Panc1 (cell line): ENCODE measurements around the gene BCAN. TPM values are rescaled to one million over a fixed set of nuclear protein-coding genes. Genes with fewer than 3 reads are reported as not detected.
A peak's percentile ranks its signal among the peaks of the same experiment; 100 is the strongest.

ENCODE experiments used
- ATAC-seq: fragments of 200-7000 bp; cut with Tn5 transposase; 2 replicates; pipeline ENCODE4 v1.9.1; 2020; ENCODE audit warnings: mild to moderate bottlenecking, moderate library complexity
- BruUV-seq: library from RNA; stranded (reverse); fragments of 400-500 nt; replicated peaks from 2 replicates; lab custom pipeline; 2021; lab: Mats Ljungman, UMichigan
- CTCF ChIA-PET: fragments of 300-600 bp; sonication (Branson Sonifier 250); formaldehyde crosslinking; loops from one replicate; lab custom pipeline; 2022; ENCODE audit warnings: antibody characterized with exemption; lab: Charles Lee
- POLR2A ChIA-PET: fragments of 300-600 bp; sonication (Branson Sonifier 250); formaldehyde crosslinking; loops from one replicate; lab custom pipeline; 2022; ENCODE audit warnings: antibody characterized with exemption; lab: Charles Lee
- DNase-seq: peaks from one replicate; pipeline ENCODE4 v3.0.0-alpha.2; 2010; ENCODE audit warnings: low read depth, low spot score
- H3K27ac ChIP-seq: 2 replicates; pipeline ENCODE4 v1.5.1; 2011; ENCODE audit warnings: mild to moderate bottlenecking, low read length, inconsistent platforms
- H3K27me3 ChIP-seq: fragments of 200-500 bp; sonication (Bioruptor generic); 2 replicates; pipeline ENCODE4 v1.6.0; 2014; ENCODE audit warnings: low read length, inconsistent platforms; ENCODE audit not compliant: control insufficient read depth, insufficient read depth
- H3K36me3 ChIP-seq: fragments of 200-500 bp; sonication (Bioruptor generic); 2 replicates; pipeline ENCODE4 v1.5.1; 2014; ENCODE audit warnings: inconsistent platforms, mild to moderate bottlenecking, low read length, moderate library complexity; ENCODE audit not compliant: control insufficient read depth, insufficient read depth
- H3K4me1 ChIP-seq: 2 replicates; pipeline ENCODE4 v1.5.1; 2011; ENCODE audit warnings: inconsistent platforms, mild to moderate bottlenecking, low read length, moderate library complexity; ENCODE audit not compliant: control insufficient read depth, insufficient read depth
- H3K4me3 ChIP-seq, 2 experiments: 2 replicates each; pipeline ENCODE4 v1.5.1; 2011 to 2012; ENCODE audit warnings: low read depth in 2 of 2, low read length in 2 of 2, mild to moderate bottlenecking in 2 of 2, inconsistent platforms in 1 of 2, moderate library complexity in 1 of 2
- H3K9me3 ChIP-seq: fragments of 200-500 bp; sonication (Bioruptor generic); 2 replicates; pipeline ENCODE4 v1.5.1; 2014; ENCODE audit warnings: low read depth, mild to moderate bottlenecking, inconsistent platforms, low read length, moderate library complexity; ENCODE audit not compliant: control insufficient read depth, insufficient read depth
- POLR2AphosphoS5 ChIP-seq: IDR thresholded peaks from 2 replicates; pipeline ENCODE4 v1.6.1; 2012; ENCODE audit warnings: mild to moderate bottlenecking, low read depth, low read length, moderate library complexity
- REST ChIP-seq, 2 experiments: IDR thresholded peaks; 2 replicates each; pipeline ENCODE4 v1.6.1; 2011 to 2012; ENCODE audit warnings: low read depth in 2 of 2, control low read depth in 1 of 2, low read length in 1 of 2, mild to moderate bottlenecking in 1 of 2, moderate library complexity in 1 of 2; ENCODE audit not compliant: insufficient read depth in 1 of 2
- SIN3A ChIP-seq: IDR thresholded peaks from 2 replicates; pipeline ENCODE4 v1.6.1; 2012; ENCODE audit warnings: low read depth, mild to moderate bottlenecking, low read length, moderate library complexity, borderline replicate concordance; ENCODE audit not compliant: insufficient read depth
- TCF7L2 ChIP-seq: IDR thresholded peaks from 2 replicates; pipeline ENCODE4 v1.6.1; 2011; ENCODE audit warnings: mild to moderate bottlenecking, low read depth, low read length, inconsistent platforms
- in situ Hi-C: cut with HindIII; loops from 2 replicates; pipeline ENCODE4 v1.10.0; 2016; ENCODE audit warnings: low sequenced_read_pairs, low pct_unique_long_range_greater_than_20kb
- intact Hi-C: fragments of 100-400 bp; cut with micrococcal nuclease; formaldehyde crosslinking; loops from one replicate; pipeline ENCODE4 v1.10.0; 2022; ENCODE audit not compliant: unreplicated experiment
- total RNA-seq: library from RNA; stranded (reverse); gene quantifications from one replicate; pipeline ENCODE4 v1.2.1, GENCODE V29; 2021; ENCODE audit not compliant: unreplicated experiment
- TF ChIP-seq, protein P1 (sequence below): fragments of 450-650 bp; IDR thresholded peaks from 2 replicates; pipeline ENCODE4 v1.5.1; 2017; ENCODE audit warnings: mild to moderate bottlenecking

The BCAN gene
- total RNA-seq, 1 experiment from 2014 or later, result 0.57 TPM

- in situ Hi-C loops (no loop called here), intact Hi-C loops (loop anchor here (10.0 kb wide), 1 partner anchor 168 kb away; the partner anchor contains the start of gene NTRK1)
- TF ChIP-seq TCF7L2 (no peak), POLR2AphosphoS5 (no peak), SIN3A (no peak), REST (IDR thresholded peaks at IDR 0.05; ENCODE audit: insufficient read depth in 1 of 2, low read depth in 2 of 2, low read length in 1 of 2) (no peak)
- TF ChIP-seq, protein P1, sequence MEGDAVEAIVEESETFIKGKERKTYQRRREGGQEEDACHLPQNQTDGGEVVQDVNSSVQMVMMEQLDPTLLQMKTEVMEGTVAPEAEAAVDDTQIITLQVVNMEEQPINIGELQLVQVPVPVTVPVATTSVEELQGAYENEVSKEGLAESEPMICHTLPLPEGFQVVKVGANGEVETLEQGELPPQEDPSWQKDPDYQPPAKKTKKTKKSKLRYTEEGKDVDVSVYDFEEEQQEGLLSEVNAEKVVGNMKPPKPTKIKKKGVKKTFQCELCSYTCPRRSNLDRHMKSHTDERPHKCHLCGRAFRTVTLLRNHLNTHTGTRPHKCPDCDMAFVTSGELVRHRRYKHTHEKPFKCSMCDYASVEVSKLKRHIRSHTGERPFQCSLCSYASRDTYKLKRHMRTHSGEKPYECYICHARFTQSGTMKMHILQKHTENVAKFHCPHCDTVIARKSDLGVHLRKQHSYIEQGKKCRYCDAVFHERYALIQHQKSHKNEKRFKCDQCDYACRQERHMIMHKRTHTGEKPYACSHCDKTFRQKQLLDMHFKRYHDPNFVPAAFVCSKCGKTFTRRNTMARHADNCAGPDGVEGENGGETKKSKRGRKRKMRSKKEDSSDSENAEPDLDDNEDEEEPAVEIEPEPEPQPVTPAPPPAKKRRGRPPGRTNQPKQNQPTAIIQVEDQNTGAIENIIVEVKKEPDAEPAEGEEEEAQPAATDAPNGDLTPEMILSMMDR, result no peak
- H3K36me3 ChIP-seq, result no peaks in the 10 kb centered on the region
- peak overlapping the region; percentile 90 for H3K27ac ChIP-seq
- peaks cover 84% of the 10 kb centered on the region for H3K4me1 ChIP-seq
- DNase-seq (no peak), ATAC-seq (peak; percentile 46)
- ChIA-PET CTCF (interaction anchor here (0.8 to 2.3 kb wide), 3 partner anchors 7 to 163 kb away, joined by 3 to 13 read pairs (median 3); no protein-coding TSS in a partner anchor), POLR2A (interaction anchor here (0.6 kb wide), 1 partner anchor 30 kb away, joined by 3 read pairs; no protein-coding TSS in a partner anchor)
- BruUV-seq, result no TSS peak
- H3K27me3 ChIP-seq, result no peaks in the 10 kb centered on the region
- H3K4me3 ChIP-seq, result no peak overlapping the region; a peak in 1 of 4 replicates
- no peaks in the 10 kb centered on the region for H3K9me3 ChIP-seq
Measured at GRCh38 chr1:156696755-156697154, 54.8 kb downstream of the BCAN start.

DNA sequence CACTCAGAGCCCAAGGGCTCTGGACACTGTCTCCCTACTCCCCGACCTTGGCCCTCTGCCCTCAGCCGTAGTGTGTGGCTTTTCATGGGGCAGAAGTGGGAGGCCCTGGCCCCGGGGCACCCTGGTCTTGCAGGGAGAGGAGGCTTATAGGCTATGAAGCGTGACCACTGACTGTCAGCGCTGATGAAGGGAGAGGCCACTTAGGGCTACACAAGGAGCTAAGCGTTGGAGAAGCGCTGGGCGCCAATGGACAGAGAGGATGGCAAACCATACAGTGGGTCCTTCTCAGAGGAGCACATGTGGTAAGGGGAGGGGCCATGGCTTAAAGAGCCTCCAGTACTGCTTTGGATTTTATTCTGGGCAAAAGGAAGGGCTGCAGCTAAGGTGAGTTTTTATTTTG lies 55.6 kb downstream of the BCAN start:
- POLR2A ChIA-PET, result interaction anchor here (0.6 kb wide), 1 partner anchor 29 kb away, joined by 3 read pairs; no protein-coding TSS in a partner anchor
- Histone ChIP-seq H3K4me3 (peak overlapping the region in 1 of 2 experiments; percentile 28; a peak in 2 of 4 replicates), H3K9me3 (no peaks in the 10 kb centered on the region), H3K27ac (peak overlapping the region; percentile 90), H3K27me3 (no peaks in the 10 kb centered on the region), H3K36me3 (no peaks in the 10 kb centered on the region), H3K4me1 (peaks cover 78% of the 10 kb centered on the region)
- BruUV-seq, result no TSS peak
- CTCF ChIA-PET, result interaction anchor here (0.8 to 2.3 kb wide), 3 partner anchors 8 to 162 kb away, joined by 3 to 13 read pairs (median 3); no protein-coding TSS in a partner anchor
- peak; percentile 56 for ATAC-seq
- TF ChIP-seq POLR2AphosphoS5 (peak; percentile 80), REST (IDR thresholded peaks at IDR 0.05; ENCODE audit: insufficient read depth in 1 of 2, low read depth in 2 of 2, low read length in 1 of 2) (no peak), SIN3A (0 out of 2 replicates have a peak, but pooled peaks have one; percentile 34), TCF7L2 (no peak)
- TF ChIP-seq, protein P1, result no peak
- in situ Hi-C loops (no loop called here), intact Hi-C loops (loop anchor here (10.0 kb wide), 1 partner anchor 167 kb away; the partner anchor contains the start of gene NTRK1)
- no peak for DNase-seq
